Measurements from ENCODE around the gene RCAN3. TPM values are rescaled to one million over a fixed set of nuclear protein-coding genes. Genes with fewer than 3 reads are reported as not detected.

Gene RCAN3
- total RNA-seq, 1 donor from 2014 or later: 10.6 TPM

GRCh38 chr1:24551290-24551959 lies 48.8 kb downstream of the RCAN3 start:
- DNase-seq: no peak

- DNase-seq: no peak
Observed at GRCh38 chr1:24551960-24552571, 49.4 kb downstream of the RCAN3 start.

GRCh38 chr1:24553931-24554330 lies 51.3 kb downstream of the RCAN3 start:
- no peak for DNase-seq

- DNase-seq: no peak
Observed at GRCh38 chr1:24554714-24555113, 52.1 kb downstream of the RCAN3 start.

GRCh38 chr1:24555591-24556413 lies 53.2 kb downstream of the RCAN3 start, which contains the start of gene NCMAP:
NCMAP (plus strand) TSS chr1:24556087; CDS start chr1:24595431, 39,344 bp downstream.
- no peak for DNase-seq

GRCh38 chr1:24556414-24556795 lies 53.8 kb downstream of the RCAN3 start:
- DNase-seq: no peak

GRCh38 chr1:24557220-24557619 lies 54.6 kb downstream of the RCAN3 start:
- no peak for DNase-seq

- DNase-seq: no peak
Observed at GRCh38 chr1:24557711-24558131, 55.1 kb downstream of the RCAN3 start.

- no peak for DNase-seq
Observed at GRCh38 chr1:24558455-24558854, 55.8 kb downstream of the RCAN3 start.

- peak; percentile 3 for DNase-seq
Observed at GRCh38 chr1:24558902-24559791, 56.5 kb downstream of the RCAN3 start.

- DNase-seq: no peak
Observed at GRCh38 chr1:24560361-24560760, 57.7 kb downstream of the RCAN3 start.

- DNase-seq: no peak
Observed at GRCh38 chr1:24562625-24563024, 60.0 kb downstream of the RCAN3 start.

GRCh38 chr1:24564695-24565094 lies 62.1 kb downstream of the RCAN3 start:
- no peak for DNase-seq

- no peak for DNase-seq
Observed at GRCh38 chr1:24566236-24566867, 63.7 kb downstream of the RCAN3 start.

GRCh38 chr1:24567792-24568388 lies 65.3 kb downstream of the RCAN3 start:
- no peak for DNase-seq

GRCh38 chr1:24568475-24568874 lies 65.8 kb downstream of the RCAN3 start:
- no peak for DNase-seq

GRCh38 chr1:24570265-24571125 lies 67.9 kb downstream of the RCAN3 start:
- DNase-seq: no peak

- DNase-seq: no peak
Observed at GRCh38 chr1:24572301-24572700, 69.7 kb downstream of the RCAN3 start.

- DNase-seq: no peak
Observed at GRCh38 chr1:24575905-24576587, 73.4 kb downstream of the RCAN3 start.

- DNase-seq: no peak
Observed at GRCh38 chr1:24578846-24579245, 76.2 kb downstream of the RCAN3 start.

Measured in occipital lobe (tissue), 2 donors.